Caco-2 (cell line): ENCODE measurements around the gene SPC25. TPM values are rescaled to one million over a fixed set of nuclear protein-coding genes. Genes with fewer than 3 reads are reported as not detected.

ENCODE experiments used
- BruUV-seq: library from RNA; stranded (reverse); fragments of 400-500 nt; replicated peaks from 2 replicates; lab custom pipeline; 2021; lab: Mats Ljungman, UMichigan
- CTCF ChIA-PET: fragments of 300-600 bp; sonication (Branson Sonifier 250); formaldehyde crosslinking; loops from one replicate; lab custom pipeline; 2022; ENCODE audit warnings: antibody characterized with exemption; lab: Charles Lee
- POLR2A ChIA-PET: fragments of 300-600 bp; sonication (Branson Sonifier 250); formaldehyde crosslinking; loops from one replicate; lab custom pipeline; 2022; ENCODE audit warnings: antibody characterized with exemption; lab: Charles Lee
- DNase-seq, 2 experiments: peaks; one replicate each; pipeline versions ENCODE4 v3.0.0 to v3.0.0-alpha.2; 2020 to 2022
- H3K27me3 ChIP-seq: replicated peaks from 2 replicates; pipeline ENCODE4 v1.6.0; 2011; ENCODE audit warnings: low read length; ENCODE audit not compliant: control insufficient read depth, insufficient read depth
- H3K36me3 ChIP-seq: 2 replicates; pipeline ENCODE4 v1.5.1; 2011; ENCODE audit warnings: low read length; ENCODE audit not compliant: control insufficient read depth, insufficient read depth
- H3K4me1 ChIP-seq: fragments of 250-450 bp; sonication (Bioruptor Pico); 2 replicates; pipeline ENCODE4 v1.5.1; 2020; ENCODE audit warnings: mild to moderate bottlenecking
- H3K4me3 ChIP-seq: 2 replicates; pipeline ENCODE4 v1.5.1; 2011; ENCODE audit warnings: low read depth, mild to moderate bottlenecking, control low read depth, low read length
- H3K9me3 ChIP-seq: fragments of 250-450 bp; sonication (Bioruptor Pico); 2 replicates; pipeline ENCODE4 v1.5.1; 2020; ENCODE audit warnings: mild to moderate bottlenecking, moderate library complexity
- H3K27ac Mint-ChIP-seq: one replicate; pipeline ENCODE4 v1.8.0; 2022; ENCODE audit warnings: mixed read lengths; ENCODE audit not compliant: unreplicated experiment
- H3K27me3 Mint-ChIP-seq: one replicate; pipeline ENCODE4 v1.8.0; 2022; ENCODE audit warnings: mixed read lengths; ENCODE audit not compliant: insufficient read depth, unreplicated experiment
- H3K36me3 Mint-ChIP-seq: one replicate; pipeline ENCODE4 v1.8.0; 2022; ENCODE audit warnings: mild to moderate bottlenecking, mixed read lengths; ENCODE audit not compliant: insufficient read depth, unreplicated experiment
- H3K4me1 Mint-ChIP-seq: one replicate; pipeline ENCODE4 v1.8.0; 2022; ENCODE audit warnings: low read depth, mixed read lengths; ENCODE audit not compliant: unreplicated experiment
- H3K4me3 Mint-ChIP-seq: one replicate; pipeline ENCODE4 v1.8.0; 2022; ENCODE audit warnings: mild to moderate bottlenecking, moderate library complexity, mixed read lengths; ENCODE audit not compliant: unreplicated experiment
- H3K9me3 Mint-ChIP-seq: one replicate; pipeline ENCODE4 v1.8.0; 2022; ENCODE audit warnings: mixed read lengths; ENCODE audit not compliant: unreplicated experiment
- CTCF ChIP-seq, 2 experiments: fragments of 200-600 bp in 1 of 2; IDR thresholded peaks; 1 replicate in 1 of 2; 2 replicates in 1 of 2; pipeline versions ENCODE4 v1.5.1 to v1.8.0; 2011 to 2022; ENCODE audit warnings: antibody characterized with exemption in 1 of 2, control low read depth in 1 of 2, inconsistent platforms in 1 of 2, low read depth in 1 of 2, low read length in 1 of 2, mild to moderate bottlenecking in 1 of 2, moderate library complexity in 1 of 2; ENCODE audit not compliant: insufficient read depth in 1 of 2, severe bottlenecking in 1 of 2, unreplicated experiment in 1 of 2
- intact Hi-C: fragments of 100-400 bp; cut with micrococcal nuclease; formaldehyde crosslinking; loops from one replicate; pipeline ENCODE4 v1.10.0; 2022; ENCODE audit not compliant: unreplicated experiment
- total RNA-seq: library from RNA; stranded (reverse); gene quantifications from 2 replicates; pipeline ENCODE4 v1.2.3, GENCODE V29; 2022

SPC25 gene
- total RNA-seq, 1 experiment from 2014 or later, result 32.6 TPM

GRCh38 chr2:168915441-168916330, 25.5 kb upstream of the SPC25 start:
- Histone ChIP-seq H3K27me3 (peaks cover 2% of the 10 kb centered on the region; the same call in 1 of the 2 replicates), H3K4me1 (no peaks in the 10 kb centered on the region), H3K4me3 (no peak overlapping the region), H3K9me3 (0 out of 2 replicates have a peak, but pooled peaks cover 3% of the 10 kb centered on the region), H3K36me3 (no peaks in the 10 kb centered on the region)
- intact Hi-C loops, result loop anchor here (5.0 kb wide), 1 partner anchor 58 kb away; no protein-coding TSS in a partner anchor
- no TSS peak for BruUV-seq
- Mint-ChIP-seq H3K27ac (no peak overlapping the region), H3K27me3 (peaks cover 16% of the 10 kb centered on the region), H3K4me3 (no peak overlapping the region), H3K9me3 (no peaks in the 10 kb centered on the region), H3K36me3 (no peaks in the 10 kb centered on the region), H3K4me1 (no peaks in the 10 kb centered on the region)
- no peak for DNase-seq
- CTCF ChIA-PET, result no interaction called here
- no peak for TF ChIP-seq CTCF (IDR thresholded peaks at IDR 0.05; ENCODE audit: insufficient read depth in 1 of 2, low read depth in 1 of 2, low read length in 1 of 2, severe bottlenecking in 1 of 2, unreplicated experiment in 1 of 2)
- POLR2A ChIA-PET, result no interaction called here

GRCh38 chr2:168913495-168913894, 23.3 kb upstream of the SPC25 start:
- Histone ChIP-seq H3K4me3 (no peak overlapping the region), H3K4me1 (no peaks in the 10 kb centered on the region), H3K36me3 (no peaks in the 10 kb centered on the region), H3K27me3 (peaks cover 2% of the 10 kb centered on the region; the same call in 1 of the 2 replicates), H3K9me3 (0 out of 2 replicates have a peak, but pooled peaks cover 3% of the 10 kb centered on the region)
- no peaks in the 10 kb centered on the region for H3K9me3 Mint-ChIP-seq
- POLR2A ChIA-PET, result no interaction called here
- peaks cover 23% of the 10 kb centered on the region for H3K27me3 Mint-ChIP-seq
- no peak overlapping the region for H3K4me3 Mint-ChIP-seq
- intact Hi-C loops, result no loop called here
- H3K27ac Mint-ChIP-seq, result no peak overlapping the region
- DNase-seq, result no peak
- no TSS peak for BruUV-seq
- no peak for TF ChIP-seq CTCF (IDR thresholded peaks at IDR 0.05; ENCODE audit: insufficient read depth in 1 of 2, low read depth in 1 of 2, low read length in 1 of 2, severe bottlenecking in 1 of 2, unreplicated experiment in 1 of 2)
- H3K4me1 Mint-ChIP-seq, result no peaks in the 10 kb centered on the region
- CTCF ChIA-PET, result interaction anchor here (0.6 kb wide), 1 partner anchor 10 kb away, joined by 3 read pairs; no protein-coding TSS in a partner anchor
- no peaks in the 10 kb centered on the region for H3K36me3 Mint-ChIP-seq

GRCh38 chr2:168912901-168913369, 22.7 kb upstream of the SPC25 start:
- no peak for DNase-seq
- ChIA-PET CTCF (interaction anchor here (0.6 kb wide), 1 partner anchor 10 kb away, joined by 3 read pairs; no protein-coding TSS in a partner anchor), POLR2A (no interaction called here)
- Mint-ChIP-seq H3K9me3 (no peaks in the 10 kb centered on the region), H3K4me3 (no peak overlapping the region), H3K4me1 (no peaks in the 10 kb centered on the region), H3K27ac (no peak overlapping the region), H3K27me3 (peaks cover 19% of the 10 kb centered on the region), H3K36me3 (no peaks in the 10 kb centered on the region)
- intact Hi-C loops, result no loop called here
- Histone ChIP-seq H3K27me3 (peaks cover 2% of the 10 kb centered on the region; the same call in 1 of the 2 replicates), H3K9me3 (0 out of 2 replicates have a peak, but pooled peaks cover 3% of the 10 kb centered on the region), H3K4me3 (no peak overlapping the region), H3K36me3 (no peaks in the 10 kb centered on the region), H3K4me1 (no peaks in the 10 kb centered on the region)
- TF ChIP-seq CTCF (IDR thresholded peaks at IDR 0.05; ENCODE audit: insufficient read depth in 1 of 2, low read depth in 1 of 2, low read length in 1 of 2, severe bottlenecking in 1 of 2, unreplicated experiment in 1 of 2), result no peak
- no TSS peak for BruUV-seq
